ENCODE results near the gene ACBD6.

GRCh38 chr1:180482425-180483275 is 19.7 kb downstream of the ACBD6 start:
- peak; percentile 86 for TF ChIP-seq CTCF (conservative IDR thresholded peaks at IDR 0.05; ENCODE audit: low read depth, low read length)
- TF ChIP-seq EZH2 (IDR thresholded peaks at IDR 0.05; ENCODE audit: borderline replicate concordance, low read depth, low read length, poor library complexity, severe bottlenecking): no peak
